ENCODE results near the gene UBE2I.
"Not testable (repeated sequence)": the region's sequence is repeated elsewhere in the genome, so short reads cannot be mapped to it uniquely, and the experiment has no call there.

UBE2I gene

DNA sequence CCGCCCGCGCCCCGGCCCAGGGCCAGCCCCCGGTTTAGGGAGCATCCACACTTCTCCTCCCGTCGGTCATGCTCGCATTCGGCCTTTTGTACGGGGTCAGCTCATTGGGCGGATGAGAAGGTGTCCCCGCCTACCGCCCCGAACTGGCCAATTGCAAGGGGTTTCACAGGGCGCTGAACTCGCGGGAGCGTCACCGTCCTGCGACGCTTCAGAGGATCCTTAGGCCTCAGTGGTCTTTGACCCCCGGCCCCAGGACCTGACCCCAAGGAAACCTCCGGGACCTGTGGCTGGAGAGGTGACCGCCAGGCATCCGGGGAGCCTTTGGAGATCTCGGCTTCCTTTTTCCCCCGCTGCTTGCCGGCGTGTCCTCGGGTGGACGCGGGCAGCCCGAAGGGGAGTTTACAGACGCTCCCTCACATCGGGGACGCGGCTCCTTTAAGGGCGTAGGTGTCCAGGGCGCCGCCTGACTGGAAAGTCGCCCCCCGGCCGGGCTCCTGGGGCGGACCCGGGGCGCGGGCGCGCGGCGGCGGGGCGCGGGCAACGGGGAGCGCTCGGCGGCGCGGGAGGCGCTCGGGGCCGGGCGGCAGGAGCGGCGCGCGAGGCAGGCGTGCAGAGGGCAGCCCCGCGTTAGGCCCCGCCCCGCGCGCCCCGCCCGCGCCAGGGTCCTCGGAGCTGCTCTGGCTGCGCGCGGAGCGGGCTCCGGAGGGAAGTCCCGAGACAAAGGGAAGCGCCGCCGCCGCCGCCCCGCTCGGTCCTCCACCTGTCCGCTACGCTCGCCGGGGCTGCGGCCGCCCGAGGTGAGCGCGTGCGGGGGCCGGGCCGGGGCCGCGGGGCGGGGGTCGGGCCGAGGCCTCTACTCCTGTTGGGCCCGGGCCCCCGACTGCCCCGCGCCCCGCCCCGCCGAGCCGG lies at the start of gene UBE2I:
Gene UBE2I (plus strand): TSS at position 660 of the 909 bp plus-strand sequence. CDS start 4,395 bp downstream, outside the sequence.
- peak; percentile 96 for DNase-seq (ENCODE audit: low read depth)

DNA sequence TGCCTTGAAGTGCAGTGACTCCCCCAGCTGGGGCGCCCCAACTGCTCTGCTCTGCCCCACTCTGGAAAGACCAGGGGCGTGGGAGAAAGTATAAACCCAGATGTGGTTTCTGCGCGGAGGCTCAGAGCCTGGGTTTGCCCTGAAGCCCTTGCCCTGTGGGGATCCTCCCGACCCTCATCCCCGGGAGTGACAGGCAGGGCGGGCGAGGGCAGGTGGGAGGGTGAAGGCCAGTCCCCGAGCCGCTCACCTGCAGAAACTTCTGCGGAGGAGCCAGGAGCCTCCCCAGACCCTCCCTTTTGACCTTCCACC lies 49.7 kb upstream of the UBE2I start:
- DNase-seq (ENCODE audit: low read depth): no peak

- DNase-seq (ENCODE audit: low read depth): no peak
Observed at GRCh38 chr16:1260101-1260680, 49.2 kb upstream of the UBE2I start.

DNA sequence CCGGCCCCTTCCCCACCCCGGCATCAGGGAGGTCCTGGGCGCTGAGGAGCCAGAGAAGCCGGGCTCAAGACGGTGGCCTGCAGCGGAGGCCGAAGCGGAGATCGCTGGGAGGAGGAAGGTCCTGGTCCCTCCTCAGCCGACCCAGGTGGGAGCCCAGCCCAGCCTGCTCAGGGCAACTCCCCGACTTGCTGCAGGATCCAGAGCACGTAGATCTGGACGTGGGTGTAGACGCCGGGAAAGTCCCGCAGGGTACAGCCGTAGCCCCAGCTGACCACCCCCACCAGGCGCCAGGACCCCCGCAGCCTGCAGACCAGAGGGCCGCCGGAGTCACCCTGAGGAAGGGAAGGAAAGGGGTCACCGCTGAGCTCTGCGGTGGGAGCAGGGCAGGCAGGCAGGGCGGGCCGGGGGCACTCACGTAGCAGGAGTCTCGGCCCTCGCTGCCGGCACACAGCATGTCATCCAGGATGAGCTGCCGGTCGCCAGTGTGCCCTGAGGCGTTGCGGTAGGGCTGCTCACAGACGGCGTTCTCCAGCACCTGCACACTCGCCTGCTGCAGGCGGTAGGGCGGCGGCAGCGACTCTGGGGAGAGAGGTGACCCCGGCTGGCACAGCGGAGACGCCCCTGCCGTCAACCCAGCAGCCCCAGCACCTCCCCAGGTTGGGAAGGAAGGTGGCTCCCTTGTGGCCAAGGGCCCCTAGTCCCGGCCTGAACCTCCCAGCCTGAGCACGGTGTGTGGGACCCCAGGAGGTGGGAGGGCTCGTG lies 48.1 kb upstream of the UBE2I start:
- no peak for DNase-seq (ENCODE audit: low read depth)

DNA sequence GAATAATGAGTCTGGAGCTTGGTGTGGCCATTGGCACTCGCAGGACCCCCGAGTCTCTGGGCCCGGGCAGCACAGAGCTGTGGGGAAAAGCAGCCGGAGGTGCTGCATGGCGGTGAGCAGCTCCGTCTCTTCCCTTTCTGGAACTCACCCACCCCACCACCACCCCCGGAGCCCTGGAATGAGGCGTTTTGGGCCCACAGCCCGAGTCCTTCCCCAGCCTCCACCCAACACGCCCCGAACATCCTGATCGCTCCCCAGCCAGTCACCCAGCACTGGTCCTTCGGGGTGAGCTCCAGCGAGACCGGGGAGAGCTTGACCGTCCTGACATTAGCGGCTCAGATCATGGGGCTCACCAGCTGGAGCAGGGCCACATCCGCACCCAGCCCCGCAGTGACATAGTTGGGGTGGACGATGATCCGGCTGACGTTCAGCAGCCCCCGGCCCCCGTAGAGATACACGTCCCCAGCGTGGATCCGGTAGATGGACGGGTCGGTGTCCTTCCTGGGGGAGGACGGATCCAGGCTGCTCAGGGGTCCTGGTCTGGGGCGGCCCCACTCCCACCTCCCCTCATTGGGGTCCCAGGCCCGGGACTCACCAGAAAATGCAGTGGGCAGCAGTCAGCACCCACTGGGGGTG lies 47.1 kb upstream of the UBE2I start:
- DNase-seq (ENCODE audit: low read depth): no peak

GRCh38 chr16:1262846-1263221 lies 46.6 kb upstream of the UBE2I start:
- DNase-seq (ENCODE audit: low read depth): no peak

DNA sequence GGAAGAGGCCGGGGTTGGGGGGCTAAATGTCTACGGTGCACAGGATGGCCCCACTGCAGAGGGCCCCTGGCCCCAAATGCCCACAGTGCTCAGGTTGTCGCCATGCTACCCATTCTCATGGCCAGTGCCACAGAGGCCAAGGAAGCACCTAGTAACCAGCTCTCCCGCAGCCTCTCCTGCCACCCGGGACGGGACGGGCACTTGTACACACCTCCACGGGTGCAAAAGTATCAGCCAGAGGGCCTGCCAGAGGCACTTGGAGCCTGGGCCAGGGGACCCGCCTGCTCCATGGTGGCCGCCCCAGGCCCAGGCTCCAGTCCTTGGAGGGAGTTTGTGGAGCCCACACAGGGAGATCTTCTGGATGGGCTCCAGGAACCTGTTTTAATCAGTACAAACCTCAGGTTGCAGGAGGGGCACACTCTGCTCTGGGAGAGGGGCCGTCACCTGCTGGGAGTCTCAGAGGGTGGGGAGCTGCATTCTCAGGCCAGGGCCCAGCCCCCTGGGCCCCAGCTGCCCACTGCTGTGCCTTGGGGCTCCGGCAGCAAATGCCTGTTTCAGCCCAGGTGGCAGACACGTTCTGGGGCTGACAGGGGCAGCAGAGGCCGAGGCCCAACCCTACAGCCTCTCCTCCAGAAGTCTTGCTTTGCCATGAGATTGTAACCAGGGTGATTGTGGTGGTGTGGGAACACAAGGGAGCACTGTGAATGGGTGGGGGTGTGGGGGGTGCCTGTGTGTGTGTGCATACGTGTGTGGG lies 45.7 kb upstream of the UBE2I start:
- no peak for DNase-seq (ENCODE audit: low read depth)

GRCh38 chr16:1264345-1265089 lies 44.9 kb upstream of the UBE2I start:
- DNase-seq (ENCODE audit: low read depth): no peak

- DNase-seq (ENCODE audit: low read depth): no peak
Observed at GRCh38 chr16:1265090-1265630, 44.3 kb upstream of the UBE2I start.

DNA sequence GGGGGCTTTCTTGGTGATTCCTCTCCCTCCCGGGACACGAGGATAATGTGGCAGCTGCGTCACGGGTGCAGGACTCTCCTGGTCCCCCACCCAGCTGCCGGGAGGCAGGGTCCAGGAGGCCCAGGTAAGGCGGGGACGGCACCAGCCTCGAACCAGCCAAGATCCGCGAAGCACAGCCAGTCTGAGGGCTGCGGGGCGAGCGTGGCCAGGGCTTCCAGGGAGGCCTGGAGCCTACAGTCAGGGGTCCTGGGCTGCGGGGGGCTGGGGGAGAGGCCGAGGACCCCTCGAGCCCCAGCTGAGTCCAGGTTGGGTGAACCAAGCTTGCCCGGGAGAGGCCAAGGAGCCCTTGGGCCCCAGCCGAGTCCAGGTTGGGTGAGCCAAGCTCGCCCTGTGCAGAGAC lies 43.6 kb upstream of the UBE2I start:
- DNase-seq (ENCODE audit: low read depth): no peak

GRCh38 chr16:1269418-1269817 lies 40.0 kb upstream of the UBE2I start:
- not testable (repeated sequence) for DNase-seq (ENCODE audit: low read depth)

- DNase-seq (ENCODE audit: low read depth): no peak
Observed at GRCh38 chr16:1271380-1271723, 38.1 kb upstream of the UBE2I start.

- peak; percentile 20 for DNase-seq (ENCODE audit: low read depth)
Observed at GRCh38 chr16:1271724-1272413, 37.6 kb upstream of the UBE2I start.

DNA sequence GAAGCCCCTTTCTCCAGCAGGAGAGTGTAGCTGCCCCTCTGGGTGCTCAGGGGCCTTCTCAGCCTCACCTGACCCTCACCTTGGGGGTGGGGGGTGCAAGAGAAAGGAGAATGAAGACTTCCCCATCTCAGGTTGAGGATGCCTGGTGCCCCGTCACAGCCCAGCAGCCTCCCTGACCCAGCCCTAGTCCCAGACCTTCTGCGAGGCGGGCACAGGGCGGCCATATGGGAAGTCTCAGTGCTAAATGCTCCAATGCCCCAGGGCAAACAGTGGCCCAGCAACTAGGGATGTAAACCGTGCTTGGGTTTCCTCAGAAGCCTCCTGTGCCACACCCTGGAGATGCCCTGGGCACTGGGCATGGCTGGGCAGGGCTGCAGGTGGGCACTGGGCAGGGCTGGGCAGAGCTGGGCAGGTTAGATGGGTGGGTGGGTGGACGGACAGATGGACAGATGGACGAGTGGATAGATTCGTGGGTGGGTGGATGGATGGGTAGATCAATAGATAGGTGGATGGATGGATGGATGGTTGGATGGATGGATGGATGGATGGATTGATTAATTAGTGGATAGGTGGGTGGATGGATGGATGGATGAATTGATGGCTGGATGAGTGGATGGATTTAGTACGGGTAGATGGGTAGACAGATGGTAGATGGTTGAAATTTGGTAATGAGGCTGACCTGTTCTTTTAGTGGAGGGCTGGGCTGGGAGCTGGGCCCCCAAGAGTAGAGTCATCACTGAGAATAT lies 36.8 kb upstream of the UBE2I start:
- no peak for DNase-seq (ENCODE audit: low read depth)

DNA sequence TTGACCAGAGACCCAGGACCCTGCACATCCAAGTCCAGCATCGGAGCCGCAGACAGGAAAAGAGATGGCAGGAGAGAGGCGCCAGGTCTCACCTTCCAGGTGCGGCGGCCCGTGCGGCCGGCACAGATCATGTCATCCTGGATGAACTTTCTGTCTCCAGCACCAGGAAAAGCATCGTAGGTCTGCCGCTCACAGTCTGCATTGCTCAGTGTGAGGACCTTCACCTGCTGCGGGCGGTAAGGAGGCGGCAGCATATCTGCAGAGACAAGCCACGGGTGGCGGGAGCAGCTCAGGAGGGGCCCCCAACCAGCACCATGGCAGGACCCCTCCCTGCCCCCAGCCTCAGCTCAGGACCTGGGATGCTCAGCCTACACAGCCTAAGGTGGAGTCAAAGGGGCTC lies 35.6 kb upstream of the UBE2I start:
- DNase-seq (ENCODE audit: low read depth): no peak

GRCh38 chr16:1274767-1275166 lies 34.7 kb upstream of the UBE2I start:
- DNase-seq (ENCODE audit: low read depth): no peak

DNA sequence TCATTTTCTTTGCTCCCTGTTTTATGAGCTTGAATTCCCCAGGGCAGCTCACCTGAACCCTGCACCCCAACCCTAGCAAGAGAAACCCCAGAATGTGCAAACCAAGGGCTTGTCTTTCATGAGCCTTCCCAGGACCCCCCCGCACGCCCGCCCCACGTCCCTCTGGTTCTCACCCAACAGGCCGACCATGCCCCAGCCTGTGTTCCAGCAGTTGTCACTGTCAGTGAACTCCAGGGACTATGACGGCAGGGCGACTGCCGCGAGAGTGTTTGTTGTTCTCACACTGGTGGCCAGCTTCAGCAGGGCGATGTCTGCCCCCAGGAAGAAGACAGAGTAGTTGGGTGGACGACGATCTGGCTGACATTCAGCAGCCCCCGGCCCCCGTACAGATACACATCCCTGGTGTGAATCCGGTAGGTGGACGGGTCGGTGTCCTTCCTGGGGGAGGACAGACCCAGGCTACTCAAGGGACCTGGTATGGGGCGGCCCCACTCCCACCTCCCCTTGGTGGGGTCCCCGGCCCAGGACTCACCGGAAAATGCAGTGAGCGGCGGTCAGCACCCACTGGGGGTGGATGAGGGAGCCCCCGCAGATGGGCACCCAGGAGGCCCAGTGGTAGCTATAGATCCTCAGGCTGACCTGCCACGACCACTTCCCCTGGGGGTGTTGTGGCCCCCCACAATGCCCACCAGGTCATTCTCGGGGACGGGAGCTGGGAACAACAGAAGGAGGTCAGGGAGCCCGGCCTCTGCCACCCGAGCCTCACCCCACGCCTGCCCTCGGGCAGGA lies 33.5 kb upstream of the UBE2I start:
- DNase-seq (ENCODE audit: low read depth): no peak

DNA sequence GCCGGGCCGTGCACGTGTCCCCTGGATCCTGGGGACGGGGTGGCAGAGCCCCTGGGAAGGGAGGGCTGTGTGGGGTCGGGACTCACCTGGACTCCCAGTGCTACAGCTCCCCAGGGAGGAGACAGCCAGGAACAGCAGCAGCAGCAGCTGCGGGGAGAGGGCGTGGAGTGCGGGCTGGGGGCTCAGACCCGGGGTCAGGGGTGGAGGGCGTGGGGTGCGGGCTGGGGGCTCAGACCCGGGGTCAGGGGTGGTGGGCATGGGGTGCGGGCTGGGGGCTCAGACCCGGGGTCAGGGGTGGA lies 32.9 kb upstream of the UBE2I start:
- no peak for DNase-seq (ENCODE audit: low read depth)

DNA sequence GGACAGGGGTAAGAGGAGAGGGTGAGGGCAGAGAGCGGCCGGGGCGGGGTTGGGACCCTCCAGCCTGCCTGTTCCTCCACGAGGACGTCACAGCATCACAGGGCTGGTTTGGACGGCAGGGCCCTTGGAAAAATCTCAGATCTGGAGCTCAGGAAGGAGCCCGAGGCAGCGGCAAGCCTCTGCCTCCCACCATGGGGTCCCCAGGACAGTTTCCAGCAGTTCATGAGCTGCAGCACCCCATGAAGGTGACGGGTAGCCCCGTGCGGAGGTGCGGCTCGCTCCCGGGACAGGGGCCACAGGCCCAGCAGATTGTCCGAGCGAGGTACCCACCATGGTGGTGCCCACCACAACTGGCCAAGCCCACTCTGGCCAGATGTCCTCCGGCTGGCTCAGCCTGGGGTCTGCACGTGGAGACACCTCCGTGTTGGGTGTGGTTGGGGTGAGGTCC lies 32.3 kb upstream of the UBE2I start:
- DNase-seq (ENCODE audit: low read depth): no peak

All from ELR (cell line).